ENCODE results near the gene PPP4R3A. TPM values are rescaled to one million over a fixed set of nuclear protein-coding genes. Genes with fewer than 3 reads are reported as not detected.
A peak's percentile ranks its signal among the peaks of the same experiment; 100 is the strongest.

Gene PPP4R3A
- total RNA-seq, 1 experiment from 2014 or later: 101 TPM

DNA sequence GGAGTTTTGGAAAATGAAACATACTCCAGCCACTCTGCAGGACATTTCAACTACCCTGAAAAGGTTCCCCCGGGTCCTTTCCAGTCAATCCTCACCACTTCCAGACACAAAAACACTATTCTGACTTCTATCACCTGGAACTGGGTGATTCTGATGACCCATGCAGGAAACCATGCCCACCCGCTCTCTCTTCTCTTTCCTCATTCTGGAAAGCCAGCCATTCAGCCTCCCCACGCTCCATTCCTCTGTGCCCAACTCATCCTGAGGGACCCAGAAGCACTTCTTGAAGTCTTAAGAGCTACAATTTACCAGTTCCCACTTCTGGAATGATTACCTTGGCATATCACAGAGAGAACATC is 95.7 kb downstream of the PPP4R3A start:
- ChIA-PET CTCF (no interaction called here), POLR2A (ENCODE audit: low non-redundant PET) (no interaction called here)
- Histone ChIP-seq H3K27ac (ENCODE audit: low read depth, low read length, poor library complexity, severe bottlenecking) (peak overlapping the region; percentile 17), H3K9me3 (ENCODE audit: low read depth, low read length, poor library complexity, severe bottlenecking) (no peaks in the 10 kb centered on the region), H3K4me1 (ENCODE audit: insufficient read depth, low read length, poor library complexity, severe bottlenecking) (peaks cover 33% of the 10 kb centered on the region), H3K4me3 (ENCODE audit: low read depth, low read length, poor library complexity, severe bottlenecking) (no peak overlapping the region), H3K36me3 (ENCODE audit: insufficient read depth, low read length, poor library complexity, severe bottlenecking) (peaks cover 4% of the 10 kb centered on the region), H3K27me3 (replicated peaks; ENCODE audit: insufficient read depth, low read depth, low read length, poor library complexity) (no peaks in the 10 kb centered on the region)
- TF ChIP-seq, protein P1, sequence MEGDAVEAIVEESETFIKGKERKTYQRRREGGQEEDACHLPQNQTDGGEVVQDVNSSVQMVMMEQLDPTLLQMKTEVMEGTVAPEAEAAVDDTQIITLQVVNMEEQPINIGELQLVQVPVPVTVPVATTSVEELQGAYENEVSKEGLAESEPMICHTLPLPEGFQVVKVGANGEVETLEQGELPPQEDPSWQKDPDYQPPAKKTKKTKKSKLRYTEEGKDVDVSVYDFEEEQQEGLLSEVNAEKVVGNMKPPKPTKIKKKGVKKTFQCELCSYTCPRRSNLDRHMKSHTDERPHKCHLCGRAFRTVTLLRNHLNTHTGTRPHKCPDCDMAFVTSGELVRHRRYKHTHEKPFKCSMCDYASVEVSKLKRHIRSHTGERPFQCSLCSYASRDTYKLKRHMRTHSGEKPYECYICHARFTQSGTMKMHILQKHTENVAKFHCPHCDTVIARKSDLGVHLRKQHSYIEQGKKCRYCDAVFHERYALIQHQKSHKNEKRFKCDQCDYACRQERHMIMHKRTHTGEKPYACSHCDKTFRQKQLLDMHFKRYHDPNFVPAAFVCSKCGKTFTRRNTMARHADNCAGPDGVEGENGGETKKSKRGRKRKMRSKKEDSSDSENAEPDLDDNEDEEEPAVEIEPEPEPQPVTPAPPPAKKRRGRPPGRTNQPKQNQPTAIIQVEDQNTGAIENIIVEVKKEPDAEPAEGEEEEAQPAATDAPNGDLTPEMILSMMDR (conservative IDR thresholded peaks at IDR 0.05; ENCODE audit: low read depth, low read length): no peak
- no peak for TF ChIP-seq EZH2 (IDR thresholded peaks at IDR 0.05; ENCODE audit: borderline replicate concordance, low read depth, low read length, poor library complexity, severe bottlenecking)
- no peak for DNase-seq (ENCODE audit: low spot score)
- BruUV-seq (replicated peaks): no TSS peak
- intact Hi-C loops (cut with micrococcal nuclease; ENCODE audit: unreplicated experiment): loop anchor here (10.0 kb wide), 1 partner anchor 500 kb away; no protein-coding TSS in a partner anchor

GRCh38 chr14:91413547-91414474 is 96.3 kb downstream of the PPP4R3A start:
- POLR2A ChIA-PET (ENCODE audit: low non-redundant PET): no interaction called here
- H3K9me3 ChIP-seq (ENCODE audit: low read depth, low read length, poor library complexity, severe bottlenecking): no peaks in the 10 kb centered on the region
- H3K4me3 ChIP-seq (ENCODE audit: low read depth, low read length, poor library complexity, severe bottlenecking): no peak overlapping the region
- BruUV-seq (replicated peaks): no TSS peak
- CTCF ChIA-PET: no interaction called here
- TF ChIP-seq, protein P1 (conservative IDR thresholded peaks at IDR 0.05; ENCODE audit: low read depth, low read length): no peak
- TF ChIP-seq EZH2 (IDR thresholded peaks at IDR 0.05; ENCODE audit: borderline replicate concordance, low read depth, low read length, poor library complexity, severe bottlenecking): no peak
- H3K4me1 ChIP-seq (ENCODE audit: insufficient read depth, low read length, poor library complexity, severe bottlenecking): peaks cover 33% of the 10 kb centered on the region
- H3K36me3 ChIP-seq (ENCODE audit: insufficient read depth, low read length, poor library complexity, severe bottlenecking): peaks cover 4% of the 10 kb centered on the region
- intact Hi-C loops (cut with micrococcal nuclease; ENCODE audit: unreplicated experiment): loop anchor here (10.0 kb wide), 1 partner anchor 501 kb away; no protein-coding TSS in a partner anchor
- no peak overlapping the region for H3K27ac ChIP-seq (ENCODE audit: low read depth, low read length, poor library complexity, severe bottlenecking)
- H3K27me3 ChIP-seq (replicated peaks; ENCODE audit: insufficient read depth, low read depth, low read length, poor library complexity): no peaks in the 10 kb centered on the region
- no peak for DNase-seq (ENCODE audit: low spot score)

DNA sequence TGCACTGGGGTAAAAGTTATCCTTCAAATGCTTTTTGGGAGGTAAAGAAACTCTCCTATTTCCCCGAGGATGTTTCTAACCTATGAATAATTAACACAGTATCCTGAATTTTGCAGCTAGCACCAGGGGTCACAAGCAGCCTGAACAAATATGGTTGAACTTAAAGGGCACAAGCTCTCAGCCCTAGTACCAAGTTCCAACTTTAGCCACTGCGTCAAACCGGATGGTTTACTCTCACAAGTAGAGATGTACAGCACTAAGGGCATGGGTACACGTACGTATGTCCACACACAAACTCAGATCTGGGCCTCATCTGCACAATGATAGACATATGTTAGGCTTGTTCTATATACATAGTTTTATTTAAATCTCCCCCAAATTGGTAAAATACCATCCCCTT is 97.2 kb downstream of the PPP4R3A start:
- no peak for DNase-seq (ENCODE audit: low spot score)
- Histone ChIP-seq H3K27me3 (replicated peaks; ENCODE audit: insufficient read depth, low read depth, low read length, poor library complexity) (no peaks in the 10 kb centered on the region), H3K36me3 (ENCODE audit: insufficient read depth, low read length, poor library complexity, severe bottlenecking) (peaks cover 12% of the 10 kb centered on the region), H3K4me3 (ENCODE audit: low read depth, low read length, poor library complexity, severe bottlenecking) (no peak overlapping the region), H3K9me3 (ENCODE audit: low read depth, low read length, poor library complexity, severe bottlenecking) (no peaks in the 10 kb centered on the region), H3K4me1 (ENCODE audit: insufficient read depth, low read length, poor library complexity, severe bottlenecking) (peaks cover 33% of the 10 kb centered on the region), H3K27ac (ENCODE audit: low read depth, low read length, poor library complexity, severe bottlenecking) (no peak overlapping the region)
- CTCF ChIA-PET: no interaction called here
- POLR2A ChIA-PET (ENCODE audit: low non-redundant PET): no interaction called here
- BruUV-seq (replicated peaks): no TSS peak
- intact Hi-C loops (cut with micrococcal nuclease; ENCODE audit: unreplicated experiment): loop anchor here (10.0 kb wide), 1 partner anchor 502 kb away; no protein-coding TSS in a partner anchor
- TF ChIP-seq EZH2 (IDR thresholded peaks at IDR 0.05; ENCODE audit: borderline replicate concordance, low read depth, low read length, poor library complexity, severe bottlenecking): no peak
